HG03521 (cell line): ENCODE results near the gene NELL1.

Experiments
- ATAC-seq: cut with Tn5 transposase; IDR thresholded peaks from one replicate; pipeline ENCODE4 v1.9.1; 2021; ENCODE audit warnings: mild to moderate bottlenecking, moderate library complexity; ENCODE audit not compliant: unreplicated experiment

The NELL1 gene

GRCh38 chr11:21465203-21465602, 795.8 kb downstream of the NELL1 start:
- no peak for ATAC-seq

DNA sequence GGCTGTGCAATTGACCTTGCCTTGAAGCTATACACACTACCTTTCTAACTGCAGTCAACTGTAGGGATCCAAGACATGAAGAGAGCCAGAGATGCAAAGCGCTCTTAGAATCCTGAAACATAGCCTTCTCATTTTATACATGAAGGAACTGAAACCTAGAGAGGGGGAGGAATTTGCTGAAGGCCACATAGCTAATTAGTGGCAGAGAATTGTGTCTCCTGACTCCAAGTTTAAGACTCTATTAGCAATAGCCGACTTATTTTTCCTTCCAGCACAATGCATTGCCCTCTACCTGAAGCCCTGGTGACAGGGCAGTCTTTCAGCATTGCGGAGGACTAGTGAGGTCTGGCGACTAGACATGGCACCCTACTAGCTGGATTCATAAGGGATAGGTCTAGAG, 796.5 kb downstream of the NELL1 start:
- no peak for ATAC-seq

- no peak for ATAC-seq
These were observed 801.1 kb downstream of the NELL1 start for GRCh38 chr11:21470521-21470920.

DNA sequence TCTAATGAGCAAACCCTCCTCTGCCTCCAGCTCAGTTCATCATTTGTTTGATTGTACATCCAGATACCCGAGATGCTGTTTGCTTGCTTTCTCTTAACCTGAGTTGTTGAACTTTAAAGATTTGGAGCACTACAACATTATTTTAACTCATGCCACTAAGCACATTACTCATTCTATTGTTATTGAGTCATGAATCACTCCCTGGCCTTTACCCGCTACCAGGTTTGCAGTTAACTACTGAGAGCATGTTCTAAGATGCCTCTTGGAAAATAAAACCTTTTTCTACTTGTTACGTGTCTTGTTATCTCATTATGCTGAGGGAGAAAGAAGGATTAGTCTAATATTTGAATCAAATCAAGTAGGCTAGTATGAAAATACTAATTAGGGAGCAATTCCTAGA, 802.9 kb downstream of the NELL1 start:
- no peak for ATAC-seq

DNA sequence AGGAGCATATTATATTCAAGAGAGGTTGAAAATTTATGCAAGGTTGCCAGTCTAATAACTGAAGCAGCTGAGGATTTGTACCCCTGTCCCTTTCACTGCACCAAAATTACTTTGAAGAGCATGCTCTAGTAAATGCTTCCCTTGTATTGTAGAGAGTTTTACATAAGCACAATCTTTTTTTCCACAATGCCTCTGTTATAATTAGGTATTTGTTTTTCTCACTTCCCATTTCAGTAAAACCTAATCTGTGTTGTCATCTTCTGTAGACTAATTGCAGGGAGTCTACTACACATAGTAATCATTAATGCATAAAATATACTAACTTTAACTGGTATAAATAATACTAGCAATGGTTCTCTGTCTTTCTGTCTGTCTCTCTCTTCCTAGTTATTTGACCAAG, 805.1 kb downstream of the NELL1 start:
- no peak for ATAC-seq

- no peak for ATAC-seq
These were observed 805.9 kb downstream of the NELL1 start for GRCh38 chr11:21475276-21475675.

- no peak for ATAC-seq
These were observed 807.2 kb downstream of the NELL1 start for GRCh38 chr11:21476588-21476987.

DNA sequence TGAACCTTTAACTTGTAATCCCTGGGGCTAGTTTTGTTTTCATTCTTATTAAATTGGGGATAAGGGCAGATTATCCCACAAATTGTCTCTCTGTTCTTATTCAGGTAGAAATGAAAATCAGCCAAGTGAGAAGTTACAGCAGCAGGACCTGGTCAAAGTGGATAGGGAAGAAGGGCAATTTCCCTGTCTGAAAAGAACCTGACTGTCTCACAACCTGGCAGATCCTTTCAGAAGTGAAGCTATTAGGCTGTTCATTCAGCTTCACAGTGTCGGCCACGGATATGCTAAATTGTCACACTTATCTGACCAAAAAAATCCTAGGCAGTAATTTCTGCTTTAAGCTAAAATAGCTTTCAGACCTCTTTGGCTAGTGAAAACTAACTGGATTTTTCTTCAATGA, 810.9 kb downstream of the NELL1 start:
- no peak for ATAC-seq

- ATAC-seq = no peak
These were observed 811.9 kb downstream of the NELL1 start for GRCh38 chr11:21481255-21481654.

- no peak for ATAC-seq
These were observed 814.7 kb downstream of the NELL1 start for GRCh38 chr11:21484039-21484438.

GRCh38 chr11:21485006-21485405, 815.6 kb downstream of the NELL1 start:
- no peak for ATAC-seq

GRCh38 chr11:21485426-21485825, 816.0 kb downstream of the NELL1 start:
- ATAC-seq = no peak

GRCh38 chr11:21489416-21490115, 820.2 kb downstream of the NELL1 start:
- no peak for ATAC-seq

GRCh38 chr11:21492931-21493330, 823.5 kb downstream of the NELL1 start:
- no peak for ATAC-seq

DNA sequence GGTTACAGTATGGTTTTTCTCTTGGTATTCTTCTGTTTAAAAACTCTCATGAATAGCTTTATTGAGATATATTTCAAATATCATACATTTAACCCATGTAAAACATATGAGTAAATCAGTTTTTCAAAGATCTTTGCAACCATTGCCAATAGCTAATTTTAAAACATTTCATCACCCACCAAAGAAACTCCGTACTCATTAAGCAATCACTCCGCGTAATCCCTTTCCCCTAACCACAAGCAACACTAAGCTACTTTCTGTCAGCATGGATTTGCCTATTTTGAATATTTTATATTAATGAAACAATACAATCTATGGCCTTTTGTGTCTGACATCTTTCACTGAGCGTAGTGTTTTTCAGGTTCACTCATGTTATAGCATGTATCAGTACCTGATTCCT, 825.6 kb downstream of the NELL1 start:
- no peak for ATAC-seq

- no peak for ATAC-seq
These were observed 826.5 kb downstream of the NELL1 start for GRCh38 chr11:21495879-21496278.

DNA sequence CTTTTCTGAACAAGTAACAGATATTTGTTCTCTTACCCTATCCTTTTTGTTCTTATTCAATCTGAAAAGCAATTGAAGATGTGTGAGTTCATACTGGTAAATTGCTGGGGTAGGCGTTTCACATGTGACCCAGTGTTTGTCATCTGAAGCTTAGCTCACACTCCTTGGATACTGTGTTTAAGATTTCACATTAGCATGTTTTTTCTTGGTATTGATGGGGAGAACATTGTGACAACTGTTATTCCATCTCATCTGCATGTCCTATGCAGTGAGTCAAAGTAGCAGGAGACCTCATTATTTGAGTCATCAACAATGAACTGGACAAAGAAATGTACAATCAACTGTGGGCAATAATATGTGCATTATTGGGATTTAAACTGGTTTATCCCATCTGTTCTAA, 831.9 kb downstream of the NELL1 start:
- ATAC-seq = no peak

- ATAC-seq = no peak
These were observed 835.7 kb downstream of the NELL1 start for GRCh38 chr11:21505070-21505469.

DNA sequence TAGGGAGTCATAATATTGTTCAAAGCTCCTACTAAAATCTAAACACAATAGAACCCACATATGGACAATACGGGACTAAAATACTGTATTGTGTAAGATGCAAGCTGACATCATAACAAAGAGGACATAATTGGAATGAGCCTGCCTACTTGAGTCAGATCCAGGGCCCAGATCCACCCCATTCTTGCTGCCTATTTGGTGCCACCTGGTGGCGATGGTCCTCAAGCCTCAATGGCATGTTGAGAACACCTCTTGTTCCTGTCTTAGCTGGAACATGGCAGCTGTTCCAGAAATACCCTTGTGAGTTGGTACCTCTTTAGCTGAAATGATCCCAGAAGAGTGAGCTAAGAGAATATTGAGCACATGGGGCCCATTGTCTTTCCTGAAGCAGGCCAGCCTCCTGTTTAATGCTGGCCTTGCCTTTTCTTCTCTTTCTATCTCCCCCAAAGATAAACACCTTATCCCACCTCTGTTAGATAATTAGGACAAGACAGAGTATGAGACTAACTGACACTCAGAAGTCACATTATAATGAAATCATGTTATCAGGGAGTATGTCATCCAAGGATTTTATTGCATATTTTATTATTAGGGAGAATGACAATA, 842.6 kb downstream of the NELL1 start:
- ATAC-seq = peak; percentile 67

GRCh38 chr11:21514316-21514715, 844.9 kb downstream of the NELL1 start:
- ATAC-seq = no peak

DNA sequence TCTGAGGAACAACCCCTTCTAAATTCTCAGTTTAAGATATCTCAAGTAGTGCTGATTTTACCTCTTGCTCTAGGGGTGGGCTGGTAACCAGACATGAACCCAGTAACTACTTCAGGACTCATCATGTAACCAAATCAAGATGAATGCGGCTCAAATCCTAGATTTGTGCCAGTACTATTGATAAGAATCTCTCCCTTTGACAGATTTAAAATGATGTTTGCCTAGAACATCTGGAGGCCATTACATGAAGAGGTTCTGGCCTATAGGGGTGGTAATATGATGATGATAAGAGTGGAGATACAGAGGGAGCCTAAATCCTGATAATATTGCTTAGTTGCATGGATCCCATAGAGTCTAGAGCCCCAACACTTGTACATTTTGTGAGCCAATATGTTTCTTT, 850.9 kb downstream of the NELL1 start:
- ATAC-seq = no peak

- ATAC-seq = no peak
These were observed 859.8 kb downstream of the NELL1 start for GRCh38 chr11:21529187-21529586.

DNA sequence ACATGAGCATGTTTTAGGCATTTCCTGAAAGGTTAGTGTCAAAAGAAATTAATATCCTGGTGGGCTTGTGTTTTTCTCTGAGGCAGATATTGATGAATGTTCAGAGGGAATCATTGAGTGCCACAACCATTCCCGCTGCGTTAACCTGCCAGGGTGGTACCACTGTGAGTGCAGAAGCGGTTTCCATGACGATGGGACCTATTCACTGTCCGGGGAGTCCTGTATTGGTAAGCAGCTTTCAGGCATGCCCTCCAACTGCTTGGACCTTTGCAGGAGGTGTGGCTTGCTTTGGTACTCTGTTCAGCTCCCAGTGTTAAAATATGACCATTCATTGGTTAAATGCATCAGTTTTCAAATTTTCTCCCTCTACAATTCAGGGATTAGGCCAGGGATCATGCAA, 864.9 kb downstream of the NELL1 start:
- ATAC-seq = no peak
